Measurements from ENCODE around the gene SAC3D1. TPM values are rescaled to one million over a fixed set of nuclear protein-coding genes. Genes with fewer than 3 reads are reported as not detected.
A peak's percentile ranks its signal among the peaks of the same experiment; 100 is the strongest.

Gene SAC3D1
- polyA plus RNA-seq (2011; rRNA removed) (4.5 and 5.3 TPM in 2 replicates), polyA minus RNA-seq (2011; rRNA and poly(A)+ RNA removed) (2.3 and 3.3 TPM in 2 replicates)

DNA sequence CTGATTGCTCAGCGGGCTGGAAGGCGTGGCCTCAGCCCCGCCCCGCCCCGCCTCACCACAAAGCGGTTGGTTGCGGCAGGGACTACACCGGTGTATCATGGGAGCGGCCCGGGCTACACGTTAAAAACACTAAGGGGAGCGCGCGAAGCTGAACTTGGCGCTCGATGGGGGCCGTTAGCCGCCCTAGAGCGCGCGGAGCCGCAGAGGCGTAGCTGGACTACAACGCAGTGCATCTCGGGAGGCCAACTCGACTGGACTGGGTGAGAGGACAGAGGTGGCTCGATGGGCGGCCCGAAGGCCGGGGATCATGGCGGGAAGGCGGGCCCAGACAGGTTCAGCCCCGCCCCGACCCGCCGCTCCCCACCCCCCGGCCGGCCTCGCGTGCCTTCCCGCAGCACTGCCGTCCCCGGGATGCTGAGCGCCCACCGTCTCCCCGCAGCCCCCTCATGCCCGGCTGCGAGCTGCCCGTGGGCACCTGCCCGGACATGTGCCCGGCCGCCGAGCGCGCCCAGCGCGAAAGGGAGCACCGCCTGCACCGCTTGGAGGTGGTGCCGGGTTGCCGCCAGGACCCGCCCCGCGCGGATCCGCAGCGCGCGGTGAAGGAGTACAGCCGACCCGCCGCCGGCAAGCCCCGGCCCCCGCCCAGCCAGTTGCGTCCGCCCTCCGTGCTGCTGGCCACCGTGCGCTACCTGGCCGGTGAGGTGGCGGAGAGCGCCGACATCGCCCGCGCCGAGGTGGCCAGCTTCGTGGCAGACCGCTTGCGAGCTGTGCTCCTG, at the start of gene SAC3D1:
Gene SAC3D1 (plus strand): TSS at position 364 of the 776 bp plus-strand sequence. CDS start 83 bp downstream, at position 447.
- Histone ChIP-seq H3K27me3 (ENCODE audit: control insufficient read depth, insufficient read depth, low read length) (no peaks in the 10 kb centered on the region), H3K9me3 (ENCODE audit: control insufficient read depth, insufficient read depth, low read length) (no peaks in the 10 kb centered on the region; the same call in 1 of the 2 replicates), H3K27ac (ENCODE audit: low read depth, low read length) (peak within 1 kb of the TSS; percentile 94), H3K4me3 (ENCODE audit: low read depth, low read length) (peak within 1 kb of the TSS; percentile 71)
- TF ChIP-seq, protein P1, sequence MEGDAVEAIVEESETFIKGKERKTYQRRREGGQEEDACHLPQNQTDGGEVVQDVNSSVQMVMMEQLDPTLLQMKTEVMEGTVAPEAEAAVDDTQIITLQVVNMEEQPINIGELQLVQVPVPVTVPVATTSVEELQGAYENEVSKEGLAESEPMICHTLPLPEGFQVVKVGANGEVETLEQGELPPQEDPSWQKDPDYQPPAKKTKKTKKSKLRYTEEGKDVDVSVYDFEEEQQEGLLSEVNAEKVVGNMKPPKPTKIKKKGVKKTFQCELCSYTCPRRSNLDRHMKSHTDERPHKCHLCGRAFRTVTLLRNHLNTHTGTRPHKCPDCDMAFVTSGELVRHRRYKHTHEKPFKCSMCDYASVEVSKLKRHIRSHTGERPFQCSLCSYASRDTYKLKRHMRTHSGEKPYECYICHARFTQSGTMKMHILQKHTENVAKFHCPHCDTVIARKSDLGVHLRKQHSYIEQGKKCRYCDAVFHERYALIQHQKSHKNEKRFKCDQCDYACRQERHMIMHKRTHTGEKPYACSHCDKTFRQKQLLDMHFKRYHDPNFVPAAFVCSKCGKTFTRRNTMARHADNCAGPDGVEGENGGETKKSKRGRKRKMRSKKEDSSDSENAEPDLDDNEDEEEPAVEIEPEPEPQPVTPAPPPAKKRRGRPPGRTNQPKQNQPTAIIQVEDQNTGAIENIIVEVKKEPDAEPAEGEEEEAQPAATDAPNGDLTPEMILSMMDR (IDR thresholded peaks at IDR 0.05; ENCODE audit: low read depth, low read length) = no peak
- ChIA-PET CTCF (interaction anchor here (0.6 to 1.9 kb wide), 3 partner anchors 12 to 686 kb away, joined by 3 to 7 read pairs (median 4); partner anchors contain the start of gene ARL2), POLR2A (interaction anchor here (0.5 to 1.4 kb wide), 4 partner anchors 14 to 94 kb away, joined by 3 to 4 read pairs (median 3); partner anchors contain the start of genes ARL2 and SNX15)
- peak; percentile 83 for DNase-seq (ENCODE audit: low read depth, low spot score)

DNA sequence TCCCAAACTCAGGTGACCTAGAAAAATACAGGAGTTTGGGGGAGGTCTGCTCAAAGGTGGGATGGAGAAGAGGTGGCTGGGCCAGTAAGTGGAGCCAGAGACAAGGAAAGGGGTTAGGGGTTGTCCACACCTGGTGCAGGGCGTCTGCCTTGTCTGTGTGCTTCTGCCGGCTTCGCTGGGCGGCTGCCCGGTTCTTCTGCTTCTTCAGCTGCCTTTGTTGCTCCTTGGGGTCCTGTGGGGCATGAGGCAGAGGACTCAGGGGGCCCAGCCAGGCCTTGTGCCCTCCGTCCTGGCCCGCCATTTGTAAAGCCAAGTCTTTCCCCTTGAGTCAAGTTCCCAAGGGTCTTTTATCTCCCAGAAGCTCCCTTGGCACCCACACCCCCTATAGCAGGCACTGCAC, 46.7 kb upstream of the SAC3D1 start:
- Histone ChIP-seq H3K27ac (ENCODE audit: low read depth, low read length) (no peak overlapping the region), H3K27me3 (ENCODE audit: control insufficient read depth, insufficient read depth, low read length) (no peaks in the 10 kb centered on the region), H3K4me3 (ENCODE audit: low read depth, low read length) (no peak overlapping the region), H3K9me3 (ENCODE audit: control insufficient read depth, insufficient read depth, low read length) (no peaks in the 10 kb centered on the region; the same call in 1 of the 2 replicates)
- CTCF ChIA-PET = no interaction called here
- TF ChIP-seq, protein P1 (IDR thresholded peaks at IDR 0.05; ENCODE audit: low read depth, low read length) = no peak
- DNase-seq (ENCODE audit: low read depth, low spot score) = no peak
- POLR2A ChIA-PET = no interaction called here

DNA sequence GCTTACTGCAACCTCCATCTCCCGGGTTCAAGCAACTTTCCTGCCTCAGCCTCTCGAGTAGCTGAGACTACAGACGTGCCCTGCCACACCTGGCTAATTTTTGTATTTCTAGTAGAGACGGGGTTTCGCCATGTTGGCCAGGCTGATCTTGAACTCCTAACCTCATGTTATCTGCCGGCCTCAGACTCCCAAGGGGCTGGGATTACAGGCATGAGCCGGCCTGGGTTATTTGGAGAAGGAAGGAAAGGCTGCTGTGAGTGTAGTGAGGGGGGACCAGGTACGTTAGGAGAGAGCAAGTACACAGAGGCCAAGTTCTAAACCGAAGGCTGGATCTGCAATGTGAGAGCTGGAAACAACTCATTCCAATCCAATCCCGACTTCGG, 44.7 kb upstream of the SAC3D1 start:
- no peaks in the 10 kb centered on the region for H3K27me3 ChIP-seq (ENCODE audit: control insufficient read depth, insufficient read depth, low read length)
- H3K4me3 ChIP-seq (ENCODE audit: low read depth, low read length) = peak overlapping the region; percentile 58
- CTCF ChIA-PET = interaction anchor here (0.8 to 2.4 kb wide), 8 partner anchors 10 to 152 kb away, joined by 3 to 23 read pairs (median 4); partner anchors contain the start of genes ARL2, CDC42BPG and MAJIN
- H3K27ac ChIP-seq (ENCODE audit: low read depth, low read length) = no peak overlapping the region
- TF ChIP-seq, protein P1 (IDR thresholded peaks at IDR 0.05; ENCODE audit: low read depth, low read length) = no peak
- POLR2A ChIA-PET = no interaction called here
- no peaks in the 10 kb centered on the region for H3K9me3 ChIP-seq (ENCODE audit: control insufficient read depth, insufficient read depth, low read length)
- no peak for DNase-seq (ENCODE audit: low read depth, low spot score)

DNA sequence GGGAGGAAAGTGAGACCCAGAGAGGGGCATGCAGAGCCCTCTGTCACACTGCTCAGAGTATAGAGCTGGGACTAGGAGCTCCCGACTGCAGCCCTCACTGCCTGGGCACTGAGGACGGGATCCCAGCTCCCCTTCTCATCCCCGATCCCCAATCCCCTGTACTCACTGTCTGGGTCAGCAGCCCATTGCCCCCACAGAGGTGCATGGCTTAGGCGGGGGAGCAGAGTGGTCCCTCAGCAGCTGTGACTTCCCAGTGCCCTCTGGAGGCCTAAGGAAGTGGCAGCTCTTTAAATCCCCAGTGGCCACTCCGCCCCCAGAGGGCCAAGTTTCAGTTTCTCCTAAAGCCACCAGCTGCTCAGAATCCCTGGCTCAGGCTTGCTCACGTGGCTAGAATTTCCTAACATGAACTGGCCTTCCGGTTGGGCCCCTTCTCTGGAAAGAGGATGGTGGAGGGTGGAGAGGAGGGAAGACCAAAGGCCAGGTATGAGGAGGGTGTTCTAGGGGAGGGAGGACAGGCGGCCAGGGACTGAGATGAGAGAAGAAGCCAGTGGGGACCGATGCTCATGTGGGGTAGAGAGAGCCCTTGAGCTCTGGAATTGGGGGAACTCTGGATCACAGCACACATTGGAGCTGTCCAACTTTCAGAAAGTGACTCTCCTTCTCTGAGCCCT, 44.2 kb upstream of the SAC3D1 start, which contains the start of gene BATF2:
Gene BATF2 (minus strand): TSS at position 262 of the 671 bp plus-strand sequence. CDS start 57 bp downstream, at position 205.
- peak within 1 kb of the TSS; percentile 58 for H3K4me3 ChIP-seq (ENCODE audit: low read depth, low read length)
- peak within 1 kb of the TSS; percentile 13 for H3K27ac ChIP-seq (ENCODE audit: low read depth, low read length)
- H3K9me3 ChIP-seq (ENCODE audit: control insufficient read depth, insufficient read depth, low read length) = no peaks in the 10 kb centered on the region
- no peak for DNase-seq (ENCODE audit: low read depth, low spot score)
- CTCF ChIA-PET = interaction anchor here (0.7 to 2.4 kb wide), 9 partner anchors 11 to 153 kb away, joined by 3 to 23 read pairs (median 4); partner anchors contain the start of genes ARL2, CDC42BPG and MAJIN
- POLR2A ChIA-PET = interaction anchor here (0.6 to 1.0 kb wide), 2 partner anchors 10 to 100 kb away, joined by 3 to 5 read pairs; no protein-coding TSS in a partner anchor
- no peaks in the 10 kb centered on the region for H3K27me3 ChIP-seq (ENCODE audit: control insufficient read depth, insufficient read depth, low read length)
- TF ChIP-seq, protein P1 (IDR thresholded peaks at IDR 0.05; ENCODE audit: low read depth, low read length) = peak; percentile 58

Data from AG04450 (cell line).